Caco-2 (cell line): ENCODE measurements around the gene BEND5. TPM values are rescaled to one million over a fixed set of nuclear protein-coding genes. Genes with fewer than 3 reads are reported as not detected.

Experiments
- BruUV-seq: library from RNA; stranded (reverse); fragments of 400-500 nt; replicated peaks from 2 replicates; lab custom pipeline; 2021; lab: Mats Ljungman, UMichigan
- CTCF ChIA-PET: fragments of 300-600 bp; sonication (Branson Sonifier 250); formaldehyde crosslinking; loops from one replicate; lab custom pipeline; 2022; ENCODE audit warnings: antibody characterized with exemption; lab: Charles Lee
- POLR2A ChIA-PET: fragments of 300-600 bp; sonication (Branson Sonifier 250); formaldehyde crosslinking; loops from one replicate; lab custom pipeline; 2022; ENCODE audit warnings: antibody characterized with exemption; lab: Charles Lee
- DNase-seq, 2 experiments: peaks; one replicate each; pipeline versions ENCODE4 v3.0.0 to v3.0.0-alpha.2; 2020 to 2022
- H3K27me3 ChIP-seq: replicated peaks from 2 replicates; pipeline ENCODE4 v1.6.0; 2011; ENCODE audit warnings: low read length; ENCODE audit not compliant: control insufficient read depth, insufficient read depth
- H3K36me3 ChIP-seq: 2 replicates; pipeline ENCODE4 v1.5.1; 2011; ENCODE audit warnings: low read length; ENCODE audit not compliant: control insufficient read depth, insufficient read depth
- H3K4me1 ChIP-seq: fragments of 250-450 bp; sonication (Bioruptor Pico); 2 replicates; pipeline ENCODE4 v1.5.1; 2020; ENCODE audit warnings: mild to moderate bottlenecking
- H3K4me3 ChIP-seq: 2 replicates; pipeline ENCODE4 v1.5.1; 2011; ENCODE audit warnings: low read depth, mild to moderate bottlenecking, control low read depth, low read length
- H3K9me3 ChIP-seq: fragments of 250-450 bp; sonication (Bioruptor Pico); 2 replicates; pipeline ENCODE4 v1.5.1; 2020; ENCODE audit warnings: mild to moderate bottlenecking, moderate library complexity
- H3K27ac Mint-ChIP-seq: one replicate; pipeline ENCODE4 v1.8.0; 2022; ENCODE audit warnings: mixed read lengths; ENCODE audit not compliant: unreplicated experiment
- H3K27me3 Mint-ChIP-seq: one replicate; pipeline ENCODE4 v1.8.0; 2022; ENCODE audit warnings: mixed read lengths; ENCODE audit not compliant: insufficient read depth, unreplicated experiment
- H3K36me3 Mint-ChIP-seq: one replicate; pipeline ENCODE4 v1.8.0; 2022; ENCODE audit warnings: mild to moderate bottlenecking, mixed read lengths; ENCODE audit not compliant: insufficient read depth, unreplicated experiment
- H3K4me1 Mint-ChIP-seq: one replicate; pipeline ENCODE4 v1.8.0; 2022; ENCODE audit warnings: low read depth, mixed read lengths; ENCODE audit not compliant: unreplicated experiment
- H3K4me3 Mint-ChIP-seq: one replicate; pipeline ENCODE4 v1.8.0; 2022; ENCODE audit warnings: mild to moderate bottlenecking, moderate library complexity, mixed read lengths; ENCODE audit not compliant: unreplicated experiment
- H3K9me3 Mint-ChIP-seq: one replicate; pipeline ENCODE4 v1.8.0; 2022; ENCODE audit warnings: mixed read lengths; ENCODE audit not compliant: unreplicated experiment
- CTCF ChIP-seq, 2 experiments: fragments of 200-600 bp in 1 of 2; IDR thresholded peaks; 1 replicate in 1 of 2; 2 replicates in 1 of 2; pipeline versions ENCODE4 v1.5.1 to v1.8.0; 2011 to 2022; ENCODE audit warnings: antibody characterized with exemption in 1 of 2, control low read depth in 1 of 2, inconsistent platforms in 1 of 2, low read depth in 1 of 2, low read length in 1 of 2, mild to moderate bottlenecking in 1 of 2, moderate library complexity in 1 of 2; ENCODE audit not compliant: insufficient read depth in 1 of 2, severe bottlenecking in 1 of 2, unreplicated experiment in 1 of 2
- intact Hi-C: fragments of 100-400 bp; cut with micrococcal nuclease; formaldehyde crosslinking; loops from one replicate; pipeline ENCODE4 v1.10.0; 2022; ENCODE audit not compliant: unreplicated experiment
- total RNA-seq: library from RNA; stranded (reverse); gene quantifications from 2 replicates; pipeline ENCODE4 v1.2.3, GENCODE V29; 2022

BEND5 gene
- total RNA-seq, 1 experiment from 2014 or later: 0.57 TPM

GRCh38 chr1:48789903-48790302 is 13.2 kb upstream of the BEND5 start:
- BruUV-seq: no TSS peak
- H3K27me3 ChIP-seq: no peaks in the 10 kb centered on the region
- DNase-seq: no peak
- intact Hi-C loops: no loop called here
- no peak overlapping the region for H3K4me3 ChIP-seq
- no peaks in the 10 kb centered on the region for H3K9me3 Mint-ChIP-seq
- no peak overlapping the region for H3K4me3 Mint-ChIP-seq
- CTCF ChIA-PET: no interaction called here
- H3K4me1 ChIP-seq: no peaks in the 10 kb centered on the region
- H3K9me3 ChIP-seq: no peaks in the 10 kb centered on the region
- H3K27ac Mint-ChIP-seq: no peak overlapping the region
- no peaks in the 10 kb centered on the region for H3K27me3 Mint-ChIP-seq
- POLR2A ChIA-PET: no interaction called here
- no peak for TF ChIP-seq CTCF (IDR thresholded peaks at IDR 0.05; ENCODE audit: insufficient read depth in 1 of 2, low read depth in 1 of 2, low read length in 1 of 2, severe bottlenecking in 1 of 2, unreplicated experiment in 1 of 2)
- no peaks in the 10 kb centered on the region for H3K36me3 ChIP-seq
- no peaks in the 10 kb centered on the region for H3K36me3 Mint-ChIP-seq
- H3K4me1 Mint-ChIP-seq: peaks cover 6% of the 10 kb centered on the region

DNA sequence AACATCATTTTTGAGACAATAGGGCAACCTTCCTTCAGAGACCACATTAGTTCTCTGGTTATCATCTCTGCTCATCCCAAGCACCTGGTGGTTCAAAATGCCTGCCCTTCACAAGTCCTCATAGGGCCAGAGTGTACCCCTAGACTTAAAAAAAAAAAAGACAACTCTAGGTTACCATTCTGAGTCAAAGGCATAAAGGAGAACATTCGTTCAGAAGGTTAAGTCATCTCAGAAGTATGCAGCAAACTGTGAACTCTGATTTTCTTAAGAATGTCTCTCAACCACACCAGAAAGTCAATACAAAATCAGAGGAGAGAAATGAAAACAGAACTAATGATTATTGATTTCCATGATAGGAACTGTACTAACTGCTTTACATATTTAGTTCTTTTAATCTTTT is 9.2 kb upstream of the BEND5 start:
- no TSS peak for BruUV-seq
- Mint-ChIP-seq H3K27me3 (no peaks in the 10 kb centered on the region), H3K27ac (no peak overlapping the region), H3K36me3 (no peaks in the 10 kb centered on the region), H3K4me3 (no peak overlapping the region), H3K4me1 (no peaks in the 10 kb centered on the region), H3K9me3 (no peaks in the 10 kb centered on the region)
- no peak for DNase-seq
- Histone ChIP-seq H3K9me3 (no peaks in the 10 kb centered on the region), H3K4me1 (no peaks in the 10 kb centered on the region), H3K4me3 (no peak overlapping the region), H3K27me3 (no peaks in the 10 kb centered on the region), H3K36me3 (no peaks in the 10 kb centered on the region)
- intact Hi-C loops: no loop called here
- ChIA-PET POLR2A (no interaction called here), CTCF (no interaction called here)
- TF ChIP-seq CTCF (IDR thresholded peaks at IDR 0.05; ENCODE audit: insufficient read depth in 1 of 2, low read depth in 1 of 2, low read length in 1 of 2, severe bottlenecking in 1 of 2, unreplicated experiment in 1 of 2): no peak

GRCh38 chr1:48784301-48784700 is 7.6 kb upstream of the BEND5 start:
- H3K36me3 ChIP-seq: no peaks in the 10 kb centered on the region
- no TSS peak for BruUV-seq
- Mint-ChIP-seq H3K27me3 (no peaks in the 10 kb centered on the region), H3K4me3 (no peak overlapping the region), H3K36me3 (no peaks in the 10 kb centered on the region), H3K27ac (no peak overlapping the region), H3K4me1 (no peaks in the 10 kb centered on the region), H3K9me3 (no peaks in the 10 kb centered on the region)
- CTCF ChIA-PET: no interaction called here
- TF ChIP-seq CTCF (IDR thresholded peaks at IDR 0.05; ENCODE audit: insufficient read depth in 1 of 2, low read depth in 1 of 2, low read length in 1 of 2, severe bottlenecking in 1 of 2, unreplicated experiment in 1 of 2): no peak
- intact Hi-C loops: no loop called here
- no peaks in the 10 kb centered on the region for H3K9me3 ChIP-seq
- no peaks in the 10 kb centered on the region for H3K4me1 ChIP-seq
- H3K27me3 ChIP-seq: no peaks in the 10 kb centered on the region
- POLR2A ChIA-PET: no interaction called here
- DNase-seq: no peak
- no peak overlapping the region for H3K4me3 ChIP-seq
